Nephron (organoid): ENCODE results near the gene CEP78.
"Not testable (repeated sequence)": the region's sequence is repeated elsewhere in the genome, so short reads cannot be mapped to it uniquely, and the experiment has no call there.

Experiments
- H3K27ac Mint-ChIP-seq, 3 experiments: 2 replicates each; pipeline ENCODE4 v1.8.0; 2020; ENCODE audit warnings: mixed read lengths in 3 of 3, mild to moderate bottlenecking in 2 of 3, moderate library complexity in 1 of 3
- H3K27me3 Mint-ChIP-seq: 2 replicates; pipeline ENCODE4 v1.8.0; 2021; ENCODE audit warnings: low read depth, mild to moderate bottlenecking, moderate library complexity, mixed read lengths
- H3K36me3 Mint-ChIP-seq: 2 replicates; pipeline ENCODE4 v1.8.0; 2020; ENCODE audit warnings: low read depth, mixed read lengths
- H3K4me1 Mint-ChIP-seq: 2 replicates; pipeline ENCODE4 v1.8.0; 2020; ENCODE audit warnings: mixed read lengths
- H3K4me3 Mint-ChIP-seq, 3 experiments: 2 replicates each; pipeline ENCODE4 v1.8.0; 2020; ENCODE audit warnings: mild to moderate bottlenecking in 3 of 3, mixed read lengths in 3 of 3, moderate library complexity in 2 of 3
- H3K9me3 Mint-ChIP-seq: 2 replicates; pipeline ENCODE4 v1.8.0; 2020; ENCODE audit warnings: mixed read lengths
- TF ChIP-seq, protein P1 (sequence below), 3 experiments: fragments of 200-600 bp; sonication (generic); IDR thresholded peaks; one replicate each; pipeline ENCODE4 v1.5.0; 2021; ENCODE audit warnings: antibody characterized with exemption in 3 of 3; ENCODE audit not compliant: unreplicated experiment in 3 of 3

The CEP78 gene

GRCh38 chr9:78221425-78221824 is 14.4 kb upstream of the CEP78 start:
- peaks cover 3% of the 10 kb centered on the region for H3K9me3 Mint-ChIP-seq

GRCh38 chr9:78221841-78222240 is 14.0 kb upstream of the CEP78 start:
- H3K27me3 Mint-ChIP-seq, H3K4me3 Mint-ChIP-seq, H3K4me1 Mint-ChIP-seq, H3K27ac Mint-ChIP-seq, H3K9me3 Mint-ChIP-seq, H3K36me3 Mint-ChIP-seq: not testable (repeated sequence)

More at GRCh38 chr9:78221425-78221824, 14.4 kb upstream of the CEP78 start:
- H3K27ac Mint-ChIP-seq = no peak overlapping the region
- TF ChIP-seq, protein P1, sequence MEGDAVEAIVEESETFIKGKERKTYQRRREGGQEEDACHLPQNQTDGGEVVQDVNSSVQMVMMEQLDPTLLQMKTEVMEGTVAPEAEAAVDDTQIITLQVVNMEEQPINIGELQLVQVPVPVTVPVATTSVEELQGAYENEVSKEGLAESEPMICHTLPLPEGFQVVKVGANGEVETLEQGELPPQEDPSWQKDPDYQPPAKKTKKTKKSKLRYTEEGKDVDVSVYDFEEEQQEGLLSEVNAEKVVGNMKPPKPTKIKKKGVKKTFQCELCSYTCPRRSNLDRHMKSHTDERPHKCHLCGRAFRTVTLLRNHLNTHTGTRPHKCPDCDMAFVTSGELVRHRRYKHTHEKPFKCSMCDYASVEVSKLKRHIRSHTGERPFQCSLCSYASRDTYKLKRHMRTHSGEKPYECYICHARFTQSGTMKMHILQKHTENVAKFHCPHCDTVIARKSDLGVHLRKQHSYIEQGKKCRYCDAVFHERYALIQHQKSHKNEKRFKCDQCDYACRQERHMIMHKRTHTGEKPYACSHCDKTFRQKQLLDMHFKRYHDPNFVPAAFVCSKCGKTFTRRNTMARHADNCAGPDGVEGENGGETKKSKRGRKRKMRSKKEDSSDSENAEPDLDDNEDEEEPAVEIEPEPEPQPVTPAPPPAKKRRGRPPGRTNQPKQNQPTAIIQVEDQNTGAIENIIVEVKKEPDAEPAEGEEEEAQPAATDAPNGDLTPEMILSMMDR (IDR thresholded peaks at IDR 0.05; ENCODE audit: unreplicated experiment in 3 of 3) = no peak
- no peaks in the 10 kb centered on the region for H3K36me3 Mint-ChIP-seq
- H3K27me3 Mint-ChIP-seq = no peaks in the 10 kb centered on the region
- no peak overlapping the region for H3K4me3 Mint-ChIP-seq
- no peaks in the 10 kb centered on the region for H3K4me1 Mint-ChIP-seq

DNA sequence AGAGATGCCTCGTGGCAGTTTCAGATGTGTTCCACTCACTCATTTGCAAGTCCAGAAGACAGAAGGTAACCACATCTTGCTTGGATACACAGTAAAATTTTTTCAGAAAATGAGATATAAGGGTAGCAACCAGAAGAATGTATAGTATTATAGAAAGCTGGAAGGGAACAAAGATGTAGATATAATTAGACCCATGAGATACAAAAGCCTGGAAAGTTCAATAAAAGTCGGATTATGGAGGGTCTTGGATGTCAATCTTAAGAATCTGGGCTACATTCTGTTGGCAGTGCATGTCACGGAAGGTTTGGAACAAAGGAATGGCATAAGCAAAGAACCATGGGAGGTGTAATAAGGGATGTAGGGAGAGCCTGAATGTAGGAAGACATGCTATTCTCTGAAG is 5.1 kb upstream of the CEP78 start:
- Mint-ChIP-seq H3K4me1 (no peaks in the 10 kb centered on the region), H3K27ac (no peak overlapping the region), H3K27me3 (no peaks in the 10 kb centered on the region), H3K9me3 (no peaks in the 10 kb centered on the region), H3K36me3 (peaks cover 4% of the 10 kb centered on the region), H3K4me3 (no peak overlapping the region)
- TF ChIP-seq, protein P1 (IDR thresholded peaks at IDR 0.05; ENCODE audit: unreplicated experiment in 3 of 3) = no peak

DNA sequence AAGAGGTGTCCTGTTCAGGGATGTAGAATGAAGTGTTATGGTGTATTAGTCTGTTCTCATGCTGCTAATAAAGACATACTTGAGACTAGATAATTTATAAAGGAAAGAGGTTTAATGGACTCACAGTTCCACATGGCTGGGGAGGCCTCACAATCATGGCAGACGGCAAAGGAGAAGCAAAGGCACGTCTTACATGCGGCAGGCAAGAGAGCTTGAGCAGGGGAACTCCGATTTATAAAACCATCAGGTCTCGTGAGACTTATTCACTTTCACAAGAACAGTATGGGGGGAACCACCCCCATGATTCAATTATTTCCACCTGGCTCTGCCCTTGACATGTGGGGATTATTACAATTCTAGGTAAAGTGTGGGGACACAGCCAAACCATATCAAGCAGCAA is 3.4 kb upstream of the CEP78 start:
- not testable (repeated sequence) for H3K36me3 Mint-ChIP-seq, H3K27me3 Mint-ChIP-seq, H3K27ac Mint-ChIP-seq, H3K9me3 Mint-ChIP-seq, H3K4me3 Mint-ChIP-seq, H3K4me1 Mint-ChIP-seq

- Mint-ChIP-seq H3K27ac (peak overlapping the region in 1 of 3 experiments; percentile 99), H3K36me3 (peaks cover 11% of the 10 kb centered on the region), H3K27me3 (no peaks in the 10 kb centered on the region), H3K9me3 (no peaks in the 10 kb centered on the region), H3K4me3 (no peak overlapping the region), H3K4me1 (peaks cover 21% of the 10 kb centered on the region)
- TF ChIP-seq, protein P1 (IDR thresholded peaks at IDR 0.05; ENCODE audit: unreplicated experiment in 3 of 3) = no peak
These were observed 1.1 kb upstream of the CEP78 start for GRCh38 chr9:78234810-78235209.

GRCh38 chr9:78235256-78235761 is 566 bp upstream of the CEP78 start:
- H3K27me3 Mint-ChIP-seq = no peaks in the 10 kb centered on the region
- TF ChIP-seq, protein P1 (IDR thresholded peaks at IDR 0.05; ENCODE audit: unreplicated experiment in 3 of 3) = no peak
- H3K4me1 Mint-ChIP-seq = peaks cover 21% of the 10 kb centered on the region
- no peaks in the 10 kb centered on the region for H3K9me3 Mint-ChIP-seq
- H3K36me3 Mint-ChIP-seq = peaks cover 16% of the 10 kb centered on the region
- H3K27ac Mint-ChIP-seq = peak overlapping the region in 1 of 3 experiments; percentile 99
- no peak overlapping the region for H3K4me3 Mint-ChIP-seq

- Mint-ChIP-seq H3K4me1 (peaks cover 21% of the 10 kb centered on the region), H3K4me3 (no peak overlapping the region)
These were observed 656 bp downstream of the CEP78 start for GRCh38 chr9:78236551-78236910.

More at GRCh38 chr9:78236551-78236910, 656 bp downstream of the CEP78 start:
- Mint-ChIP-seq H3K36me3 (peaks cover 20% of the 10 kb centered on the region), H3K9me3 (no peaks in the 10 kb centered on the region), H3K27ac (peak overlapping the region in 2 of 3 experiments; percentile 85 to 91), H3K27me3 (no peaks in the 10 kb centered on the region)
- TF ChIP-seq, protein P1 (IDR thresholded peaks at IDR 0.05; ENCODE audit: unreplicated experiment in 3 of 3) = no peak
